ENCODE measurements around the gene SAMD11.

SAMD11 gene

GRCh38 chr1:918843-919242 lies 4.9 kb upstream of the SAMD11 start:
- no peak for DNase-seq

DNA sequence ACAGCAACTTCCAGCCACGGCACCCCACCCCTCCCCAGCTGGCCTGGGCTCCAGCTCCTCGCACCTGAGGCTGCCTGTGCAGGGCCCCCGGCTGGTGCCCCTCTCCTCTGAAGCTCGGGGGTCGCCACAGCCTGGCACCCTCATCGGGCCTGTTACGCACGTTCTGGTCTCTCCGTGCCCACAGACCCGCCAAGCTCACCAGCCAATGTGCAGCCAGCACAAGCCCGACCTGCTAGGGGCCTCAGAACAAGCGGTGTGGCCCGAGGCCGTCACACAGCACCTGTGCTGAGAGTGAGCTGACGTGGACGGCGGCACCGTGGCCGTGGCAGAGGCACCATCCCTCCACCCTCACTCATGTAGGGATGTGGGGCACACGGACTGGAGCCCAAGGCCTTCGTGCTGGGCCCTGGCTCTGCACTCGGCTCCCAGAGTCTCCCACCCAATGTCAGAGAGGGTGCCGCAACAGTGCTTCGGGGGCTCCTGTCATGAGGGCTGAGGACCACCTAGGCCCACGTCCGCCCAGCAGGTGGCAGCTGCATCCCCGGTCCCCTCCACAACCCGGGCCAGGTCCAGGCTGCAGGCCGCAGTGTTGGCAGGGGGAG lies 4.4 kb upstream of the SAMD11 start:
- DNase-seq: no peak

- DNase-seq: no peak
Observed at GRCh38 chr1:920010-920409, 3.7 kb upstream of the SAMD11 start.

- DNase-seq: no peak
Observed at GRCh38 chr1:920521-920920, 3.2 kb upstream of the SAMD11 start.

GRCh38 chr1:921011-921837 lies 2.5 kb upstream of the SAMD11 start:
- no peak for DNase-seq

GRCh38 chr1:923991-924655 lies 400 bp downstream of the SAMD11 start:
- DNase-seq: no peak

GRCh38 chr1:924656-925560 lies 1.2 kb downstream of the SAMD11 start:
- no peak for DNase-seq

GRCh38 chr1:925561-926421 lies 2.1 kb downstream of the SAMD11 start:
- no peak for DNase-seq

DNA sequence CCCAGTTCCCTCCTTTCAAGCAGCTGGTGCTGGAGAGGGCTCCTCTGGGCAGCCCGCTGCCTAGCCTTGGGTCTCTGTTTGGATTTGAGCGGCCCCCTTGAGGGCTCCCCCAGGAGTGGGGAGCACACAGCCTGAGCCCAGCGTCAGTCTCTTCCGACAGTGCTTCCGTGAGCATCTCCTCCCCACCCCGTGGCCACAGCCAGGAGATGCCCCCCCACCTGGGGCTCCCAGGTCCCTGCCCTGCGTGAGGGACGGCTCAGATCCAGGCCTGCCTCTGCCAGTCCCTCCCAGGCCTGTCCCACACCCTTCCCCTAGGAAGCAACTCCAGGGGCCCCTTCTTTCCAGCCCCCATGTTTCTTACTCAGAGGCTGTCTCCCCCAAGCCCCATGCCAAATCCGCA lies 3.5 kb downstream of the SAMD11 start:
- DNase-seq: no peak

- DNase-seq: no peak
Observed at GRCh38 chr1:927748-928147, 4.0 kb downstream of the SAMD11 start.

DNA sequence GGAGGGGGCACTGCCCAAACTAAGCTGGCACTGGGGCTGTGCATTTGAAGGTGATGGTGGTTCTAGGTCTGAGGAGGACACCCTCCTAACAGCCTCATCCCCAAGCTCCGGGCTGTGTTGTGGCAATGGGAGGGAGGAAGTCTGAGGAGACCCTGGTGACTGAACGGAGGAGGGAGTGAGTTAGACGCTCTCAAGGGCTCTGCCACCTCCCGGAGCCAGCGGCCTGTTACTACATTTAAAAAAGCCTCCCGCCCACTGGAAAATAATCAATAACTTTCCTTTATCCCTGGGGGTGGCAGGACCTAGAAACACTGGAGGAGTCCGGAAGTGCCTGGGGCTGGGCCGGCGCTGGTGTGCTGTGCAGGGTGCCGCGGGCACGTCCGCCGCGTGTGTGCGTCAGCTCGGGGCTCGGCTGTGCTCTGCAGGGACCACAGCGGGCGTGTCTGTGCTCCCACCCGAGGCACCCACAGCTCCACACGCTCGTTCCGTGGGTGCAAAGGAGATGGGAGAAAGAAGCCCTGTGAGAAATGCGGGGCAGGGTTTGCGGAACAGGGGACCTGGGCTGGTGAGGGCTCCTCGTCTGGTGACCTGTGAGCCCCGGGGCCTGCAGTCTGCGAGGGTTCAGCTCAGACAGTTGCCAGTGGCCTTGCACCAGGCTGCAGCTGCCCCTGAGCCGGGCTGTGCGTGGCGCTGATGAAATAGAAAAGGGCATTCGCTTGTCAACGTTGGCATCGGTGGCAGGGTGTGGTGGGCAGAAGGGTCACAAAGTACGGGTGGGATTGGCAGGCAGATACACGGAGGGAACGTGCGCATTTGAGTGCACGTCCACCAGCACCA lies 5.3 kb downstream of the SAMD11 start:
- no peak for DNase-seq

DNA sequence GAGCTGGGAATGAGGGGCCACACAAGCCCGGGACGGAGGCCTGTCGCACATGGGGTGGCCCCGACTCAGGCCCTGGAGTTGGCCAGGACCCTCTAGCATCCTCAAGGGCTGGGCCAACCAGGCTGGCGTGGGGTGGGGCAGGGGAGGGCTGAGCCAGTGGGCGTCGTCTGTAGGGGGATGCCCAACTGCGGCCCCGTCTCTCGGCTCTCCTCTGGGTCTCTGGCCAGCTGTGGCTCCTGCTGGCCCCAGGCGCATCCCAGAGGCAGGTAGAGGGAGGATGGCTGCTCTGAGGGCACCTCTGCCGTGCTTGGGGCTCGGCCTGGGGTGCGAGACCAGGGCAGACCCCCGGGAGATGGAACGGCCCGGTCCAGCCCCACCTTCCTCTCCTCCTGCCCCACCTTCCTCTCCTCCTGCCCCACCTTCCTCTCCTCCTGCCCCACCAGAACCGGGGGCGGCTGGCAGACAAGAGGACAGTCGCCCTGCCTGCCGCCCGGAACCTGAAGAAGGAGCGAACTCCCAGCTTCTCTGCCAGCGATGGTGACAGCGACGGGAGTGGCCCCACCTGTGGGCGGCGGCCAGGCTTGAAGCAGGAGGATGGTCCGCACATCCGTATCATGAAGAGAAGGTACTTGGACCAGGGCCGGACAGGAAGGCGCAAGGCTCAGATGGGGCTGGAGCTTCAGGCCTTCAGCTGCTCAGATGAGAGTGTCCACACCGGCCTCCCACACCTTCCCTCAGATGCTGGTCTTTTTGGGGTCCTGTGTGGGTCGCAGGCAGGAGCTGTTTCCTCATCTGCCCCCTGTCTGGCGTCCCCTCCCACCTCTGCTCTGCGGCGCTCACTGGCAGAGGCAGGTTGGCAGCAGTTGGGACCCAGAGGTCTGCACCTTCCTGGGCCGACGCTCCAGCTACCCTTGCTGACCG lies 6.2 kb downstream of the SAMD11 start:
- DNase-seq: no peak

GRCh38 chr1:930633-931138 lies 7.0 kb downstream of the SAMD11 start:
- DNase-seq: no peak

DNA sequence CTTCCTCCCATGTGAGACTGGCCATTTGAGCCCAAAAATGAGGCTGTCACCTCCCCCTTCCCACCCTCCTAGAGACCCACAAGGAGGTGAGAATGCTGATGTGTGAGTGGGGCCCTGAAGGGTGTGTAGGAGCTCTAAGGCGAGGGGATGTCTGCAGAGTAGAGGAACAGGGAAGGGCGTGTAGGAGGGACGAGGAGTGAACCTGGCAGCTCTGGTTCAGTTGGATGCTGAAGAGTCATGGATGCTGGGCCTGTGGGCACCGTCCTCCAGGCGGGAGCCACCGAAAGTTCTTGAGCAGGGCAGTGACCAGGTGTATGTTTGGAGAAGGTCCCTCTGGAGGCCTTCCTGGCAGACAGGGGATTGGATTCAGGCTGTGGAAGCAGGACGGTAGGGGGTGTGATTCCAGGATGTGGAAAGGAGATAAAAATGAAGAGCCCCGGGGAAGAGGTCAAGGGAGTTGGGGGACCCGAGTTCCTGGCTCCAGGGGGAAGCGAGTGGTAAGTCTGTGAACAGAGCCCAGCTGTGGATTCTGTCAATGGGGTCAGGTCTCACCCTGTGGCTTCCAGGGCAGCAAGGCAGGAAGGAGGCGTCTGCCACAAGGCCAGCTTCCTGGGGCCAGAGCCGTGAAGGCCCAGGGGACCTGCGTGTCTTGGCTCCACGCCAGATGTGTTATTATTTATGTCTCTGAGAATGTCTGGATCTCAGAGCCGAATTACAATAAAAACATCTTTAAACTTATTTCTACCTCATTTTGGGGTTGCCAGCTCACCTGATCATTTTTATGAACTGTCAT lies 7.9 kb downstream of the SAMD11 start:
- no peak for DNase-seq

DNA sequence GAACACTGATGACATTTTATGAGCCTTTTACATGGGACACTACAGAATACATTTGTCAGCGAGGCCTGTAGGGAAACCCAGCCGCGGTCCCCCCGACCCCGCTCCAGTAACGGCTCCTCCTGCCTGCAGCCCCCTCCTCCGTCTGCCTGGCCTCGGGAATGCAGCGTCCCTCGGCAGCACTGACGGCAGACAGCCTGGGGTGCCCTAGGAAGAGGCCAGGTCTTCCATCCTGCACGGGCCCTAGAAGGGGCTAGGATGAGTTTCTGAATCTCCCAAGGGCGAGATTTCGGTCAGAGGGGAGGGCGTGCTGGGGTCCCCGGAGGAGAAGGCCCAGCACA lies 8.4 kb downstream of the SAMD11 start:
- DNase-seq: no peak

- no peak for DNase-seq
Observed at GRCh38 chr1:932776-933602, 9.3 kb downstream of the SAMD11 start.

DNA sequence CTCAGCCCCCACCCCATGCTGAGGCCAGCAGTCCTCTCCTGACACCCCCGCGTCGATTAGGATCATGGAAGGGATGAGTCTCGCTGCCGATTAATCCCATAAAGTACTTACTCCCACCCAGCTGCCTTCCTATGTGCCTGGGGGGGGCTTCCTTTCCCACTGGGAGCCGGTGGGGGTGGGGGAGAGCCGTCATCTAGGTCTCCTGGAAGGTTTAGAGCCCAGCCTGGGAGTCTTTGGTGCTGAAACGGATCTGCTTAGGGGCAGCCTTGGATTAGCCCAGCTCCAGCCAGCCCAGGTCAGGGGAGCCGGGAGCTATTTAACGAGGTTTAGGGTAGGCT lies 9.8 kb downstream of the SAMD11 start:
- DNase-seq: no peak
